ENCODE measurements around the gene ABHD2. TPM values are rescaled to one million over a fixed set of nuclear protein-coding genes. Genes with fewer than 3 reads are reported as not detected.

Gene ABHD2
- total RNA-seq, 4 donors from 2014 or later: 49.8 to 82.3 (median 72.1) TPM

GRCh38 chr15:89067751-89068150, 20.5 kb upstream of the ABHD2 start:
- no peaks in the 10 kb centered on the region for H3K27me3 ChIP-seq
- intact Hi-C loops (cut with DNase I): no loop called here
- no peak overlapping the region for H3K4me3 ChIP-seq
- peaks cover 0 to 24% (median 19%) of the 10 kb centered on the region in 4 donors for H3K9me3 ChIP-seq
- no peaks in the 10 kb centered on the region for H3K4me1 ChIP-seq
- DNase-seq (ENCODE audit: extremely low spot score): no peak
- 83% methylated on average over 1 of the region's 1 CpG for WGBS
- H3K36me3 ChIP-seq: no peaks in the 10 kb centered on the region
- no peak for TF ChIP-seq POLR2A (IDR thresholded peaks at IDR 0.05; ENCODE audit: low read depth)
- no peak overlapping the region for H3K27ac ChIP-seq (replicated peaks in 1 of 4)

DNA sequence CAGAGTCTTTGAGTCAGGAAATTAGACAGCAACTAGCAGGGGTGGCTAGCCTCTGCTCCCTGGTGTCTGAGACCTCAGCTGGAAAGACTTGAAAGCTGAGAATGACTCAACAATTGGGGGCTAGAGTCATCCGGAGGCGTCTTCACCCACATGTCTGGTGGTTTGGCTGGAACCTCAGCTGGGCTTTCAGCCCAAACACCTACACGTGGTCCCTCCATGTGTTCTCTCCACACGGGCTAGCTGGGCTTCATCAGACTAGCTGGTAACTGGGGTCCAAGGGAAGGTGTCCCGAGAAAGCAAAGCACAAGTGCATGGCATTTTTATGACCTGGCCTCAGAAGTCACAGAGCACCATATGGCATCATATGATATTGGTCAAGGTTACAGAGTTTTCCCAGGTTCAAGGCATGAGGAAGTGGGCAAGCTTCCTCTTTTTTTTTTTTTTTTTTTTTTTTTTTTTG, 19.9 kb upstream of the ABHD2 start:
- intact Hi-C loops (cut with DNase I): no loop called here
- WGBS: 37% methylated on average over 5 of the region's 5 CpGs

DNA sequence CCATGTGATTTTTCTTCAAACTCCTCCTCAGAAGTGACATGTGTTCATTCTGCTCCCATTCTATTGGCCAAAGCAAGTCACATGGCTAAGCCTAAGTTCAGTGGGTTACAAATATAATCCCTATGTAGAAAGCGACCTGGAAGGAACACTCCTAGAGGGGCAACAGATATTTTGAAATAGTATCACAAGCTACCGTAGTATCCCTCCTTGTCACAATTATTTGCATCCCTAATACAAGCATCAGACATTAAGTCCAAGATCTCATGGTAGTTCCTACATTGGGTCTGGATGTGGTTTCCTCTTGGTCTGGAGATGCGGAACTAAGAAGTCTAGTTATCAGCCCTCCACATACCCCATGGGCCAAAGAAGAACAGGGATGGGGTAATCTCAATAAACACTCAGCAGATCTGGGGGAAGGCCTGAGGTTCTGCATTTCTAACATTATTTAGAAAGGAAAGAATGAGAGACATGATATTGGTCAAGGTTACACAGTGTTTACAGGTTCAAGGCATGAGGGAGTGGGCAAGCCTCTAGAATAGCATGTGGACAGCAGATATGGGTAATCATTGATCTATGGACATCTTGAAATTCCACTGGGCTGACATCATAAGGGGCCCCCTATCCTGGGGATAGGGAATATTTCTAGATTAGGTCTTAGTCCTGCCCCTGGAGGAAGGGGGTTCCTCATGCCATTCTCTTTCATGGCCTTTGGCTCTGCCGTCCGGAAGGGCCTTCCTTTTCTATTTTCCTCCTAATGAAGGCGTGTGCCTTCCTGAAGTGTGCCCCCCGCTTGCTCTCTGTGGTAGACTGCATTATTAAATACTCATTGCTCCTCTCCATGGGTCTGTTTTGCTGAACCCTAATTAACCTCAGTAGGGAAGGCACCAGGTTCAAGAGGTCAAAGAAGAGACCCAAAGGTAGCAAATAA, 17.8 kb upstream of the ABHD2 start:
- TF ChIP-seq POLR2A (IDR thresholded peaks at IDR 0.05; ENCODE audit: low read depth) (no peak), EP300 (IDR thresholded peaks at IDR 0.05) (no peak), POLR2AphosphoS5 (IDR thresholded peaks at IDR 0.05) (no peak), CTCF (IDR thresholded peaks at IDR 0.05) (no peak)
- Histone ChIP-seq H3K4me3 (no peak overlapping the region), H3K4me1 (no peaks in the 10 kb centered on the region), H3K9me3 (peaks cover 0 to 24% (median 19%) of the 10 kb centered on the region in 4 donors), H3K36me3 (no peaks in the 10 kb centered on the region), H3K27ac (replicated peaks in 1 of 4) (no peak overlapping the region), H3K27me3 (no peaks in the 10 kb centered on the region)
- intact Hi-C loops (cut with DNase I): no loop called here
- DNase-seq (ENCODE audit: extremely low spot score): no peak
- 92% methylated on average over 7 of the region's 7 CpGs for WGBS

More for the DNA sequence above, 19.9 kb upstream of the ABHD2 start:
- Histone ChIP-seq H3K4me3 (no peak overlapping the region), H3K9me3 (peaks cover 0 to 24% (median 19%) of the 10 kb centered on the region in 4 donors), H3K27me3 (no peaks in the 10 kb centered on the region), H3K4me1 (no peaks in the 10 kb centered on the region), H3K27ac (replicated peaks in 1 of 4) (no peak overlapping the region), H3K36me3 (no peaks in the 10 kb centered on the region)
- TF ChIP-seq POLR2AphosphoS5 (IDR thresholded peaks at IDR 0.05) (no peak), POLR2A (IDR thresholded peaks at IDR 0.05; ENCODE audit: low read depth) (no peak), CTCF (IDR thresholded peaks at IDR 0.05) (no peak), EP300 (IDR thresholded peaks at IDR 0.05) (no peak)
- DNase-seq (ENCODE audit: extremely low spot score): no peak

- Histone ChIP-seq H3K4me3 (no peak overlapping the region), H3K4me1 (no peaks in the 10 kb centered on the region), H3K36me3 (no peaks in the 10 kb centered on the region), H3K9me3 (peaks cover 0 to 18% (median 14%) of the 10 kb centered on the region in 4 donors), H3K27ac (replicated peaks in 1 of 4) (no peak overlapping the region), H3K27me3 (no peaks in the 10 kb centered on the region)
- WGBS: 64% methylated on average over 4 of the region's 4 CpGs
- no peak for TF ChIP-seq CTCF (IDR thresholded peaks at IDR 0.05)
- no peak for TF ChIP-seq POLR2AphosphoS5 (IDR thresholded peaks at IDR 0.05)
- no peak for TF ChIP-seq POLR2A (IDR thresholded peaks at IDR 0.05; ENCODE audit: low read depth)
- no peak for TF ChIP-seq EP300 (IDR thresholded peaks at IDR 0.05)
- intact Hi-C loops (cut with DNase I): no loop called here
- DNase-seq (ENCODE audit: extremely low spot score): no peak
Observed at GRCh38 chr15:89071471-89071870, 16.8 kb upstream of the ABHD2 start.

DNA sequence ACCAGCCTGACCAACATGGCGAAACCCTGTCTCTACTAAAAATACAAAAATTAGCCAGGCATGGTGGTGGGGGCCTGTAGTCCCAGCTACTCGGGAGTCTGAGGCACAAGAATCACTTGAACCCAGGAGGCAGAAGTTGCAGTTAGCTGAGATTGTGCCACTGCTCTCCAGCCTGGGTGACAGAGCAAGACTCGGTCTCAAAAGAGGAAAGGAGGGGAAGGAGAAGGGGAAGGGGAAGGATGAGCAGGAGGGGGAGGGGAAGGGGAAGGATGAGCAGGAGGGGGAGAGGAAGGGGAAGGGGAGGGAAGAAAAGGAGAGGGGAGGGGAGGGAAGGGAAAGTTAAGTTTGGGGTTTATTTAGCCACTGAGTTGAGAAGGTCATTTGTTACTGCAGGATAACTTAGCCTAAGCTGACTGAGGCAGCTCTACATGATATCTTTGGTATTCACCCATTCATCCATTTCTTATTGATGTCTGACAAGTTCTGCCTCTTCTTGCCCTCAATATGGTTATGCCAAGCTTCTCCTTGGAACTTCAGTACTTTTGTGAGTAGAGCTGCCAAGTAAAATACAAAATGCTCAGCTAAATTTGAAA, 15.9 kb upstream of the ABHD2 start:
- 72% methylated on average over 3 of the region's 3 CpGs for WGBS
- Histone ChIP-seq H3K4me1 (no peaks in the 10 kb centered on the region), H3K36me3 (no peaks in the 10 kb centered on the region), H3K27ac (replicated peaks in 1 of 4) (no peak overlapping the region), H3K9me3 (peaks cover 0 to 9% (median 5%) of the 10 kb centered on the region in 4 donors), H3K4me3 (no peak overlapping the region), H3K27me3 (no peaks in the 10 kb centered on the region)
- TF ChIP-seq EP300 (IDR thresholded peaks at IDR 0.05): no peak
- TF ChIP-seq POLR2A (IDR thresholded peaks at IDR 0.05; ENCODE audit: low read depth): no peak
- TF ChIP-seq POLR2AphosphoS5 (IDR thresholded peaks at IDR 0.05): no peak
- TF ChIP-seq CTCF (IDR thresholded peaks at IDR 0.05): no peak
- no peak for DNase-seq (ENCODE audit: extremely low spot score)
- intact Hi-C loops (cut with DNase I): no loop called here

Measured in esophagus muscularis mucosa (tissue), 4 donors.